GM19351 (cell line): ENCODE results near the gene ZNF407.
"Not testable (repeated sequence)": the region's sequence is repeated elsewhere in the genome, so short reads cannot be mapped to it uniquely, and the experiment has no call there.

ENCODE experiments used
- ATAC-seq: cut with Tn5 transposase; IDR thresholded peaks from one replicate; pipeline ENCODE4 v1.9.1; 2021; ENCODE audit warnings: mild to moderate bottlenecking, moderate library complexity; ENCODE audit not compliant: unreplicated experiment

Gene ZNF407

GRCh38 chr18:75083761-75084160, 486.1 kb downstream of the ZNF407 start:
- ATAC-seq: no peak

GRCh38 chr18:75085676-75086075, 488.0 kb downstream of the ZNF407 start:
- ATAC-seq: not testable (repeated sequence)

- no peak for ATAC-seq
Observed at GRCh38 chr18:75086494-75087034, 488.9 kb downstream of the ZNF407 start.

GRCh38 chr18:75087119-75088020, 489.7 kb downstream of the ZNF407 start:
- ATAC-seq: no peak

GRCh38 chr18:75088021-75088506, 490.4 kb downstream of the ZNF407 start:
- no peak for ATAC-seq

- no peak for ATAC-seq
Observed at GRCh38 chr18:75088622-75089211, 491.0 kb downstream of the ZNF407 start.

- no peak for ATAC-seq
Observed at GRCh38 chr18:75089748-75090327, 492.2 kb downstream of the ZNF407 start.

GRCh38 chr18:75090336-75090735, 492.7 kb downstream of the ZNF407 start:
- no peak for ATAC-seq

- no peak for ATAC-seq
Observed at GRCh38 chr18:75097491-75098225, 500.0 kb downstream of the ZNF407 start.

- ATAC-seq: no peak
Observed at GRCh38 chr18:75100832-75101630, 503.4 kb downstream of the ZNF407 start.

- ATAC-seq: no peak
Observed at GRCh38 chr18:75101916-75102315, 504.2 kb downstream of the ZNF407 start.

- not testable (repeated sequence) for ATAC-seq
Observed at GRCh38 chr18:75104029-75104428, 506.4 kb downstream of the ZNF407 start.

- ATAC-seq: no peak
Observed at GRCh38 chr18:75104483-75104882, 506.8 kb downstream of the ZNF407 start.

- no peak for ATAC-seq
Observed at GRCh38 chr18:75105551-75106254, 508.0 kb downstream of the ZNF407 start.

GRCh38 chr18:75106746-75107145, 509.1 kb downstream of the ZNF407 start:
- ATAC-seq: no peak

- ATAC-seq: no peak
Observed at GRCh38 chr18:75107196-75107930, 509.7 kb downstream of the ZNF407 start.

- ATAC-seq: no peak
Observed at GRCh38 chr18:75107931-75108276, 510.2 kb downstream of the ZNF407 start.

- no peak for ATAC-seq
Observed at GRCh38 chr18:75108579-75109318, 511.1 kb downstream of the ZNF407 start.
